Endothelial cell of umbilical vein (primary cell): ENCODE measurements around the gene SOX8. TPM values are rescaled to one million over a fixed set of nuclear protein-coding genes. Genes with fewer than 3 reads are reported as not detected.

ENCODE experiments used
- BruUV-seq: library from RNA; stranded (reverse); fragments of 400-500 nt; replicated peaks from 2 replicates; lab custom pipeline; 2021; lab: Mats Ljungman, UMichigan
- CTCF ChIA-PET: fragments of 300-600, 350-600 bp; sonication (Branson Sonifier 250); formaldehyde crosslinking; loops from one replicate; lab custom pipeline; 2021; ENCODE audit warnings: antibody characterized with exemption, inconsistent platforms; lab: Charles Lee
- POLR2A ChIA-PET: fragments of 300-600, 350-600 bp; sonication (Branson Sonifier 250); formaldehyde crosslinking; loops from one replicate; lab custom pipeline; 2021; ENCODE audit warnings: antibody characterized with exemption, inconsistent platforms; lab: Charles Lee
- DNase-seq: peaks from one replicate; pipeline ENCODE4 v3.0.0-alpha.2; 2011; ENCODE audit warnings: low read depth, low spot score
- FAIRE-seq: peaks from 2 replicates; lab custom pipeline; 2011; peaks lifted over from hg19 to GRCh38; lab: Jason Lieb, UNC
- H2AFZ ChIP-seq: 2 replicates; pipeline ENCODE4 v1.6.0; 2012; ENCODE audit warnings: low read depth, low read length, control low read depth, inconsistent platforms
- H3K27ac ChIP-seq: 2 replicates; pipeline ENCODE4 v1.5.1; 2011; ENCODE audit warnings: low read depth, mild to moderate bottlenecking, control low read depth, low read length, moderate library complexity; ENCODE audit not compliant: insufficient read depth
- H3K27me3 ChIP-seq, 2 experiments: 2 replicates each; pipeline versions ENCODE4 v1.6.0 to v1.6.1; 2011; ENCODE audit warnings: low read length in 2 of 2, mixed read lengths in 1 of 2; ENCODE audit not compliant: control insufficient read depth in 2 of 2, insufficient read depth in 2 of 2
- H3K36me3 ChIP-seq, 2 experiments: 2 replicates in 1 of 2; 3 replicates in 1 of 2; pipeline ENCODE4 v1.5.1; 2011; ENCODE audit warnings: low read length in 2 of 2, mild to moderate bottlenecking in 1 of 2, moderate library complexity in 1 of 2; ENCODE audit not compliant: control insufficient read depth in 2 of 2, insufficient read depth in 2 of 2; ENCODE audit errors: extremely low read depth in 1 of 2
- H3K4me1 ChIP-seq: 3 replicates; pipeline ENCODE4 v1.5.1; 2011; ENCODE audit warnings: mild to moderate bottlenecking, low read length; ENCODE audit not compliant: control insufficient read depth, insufficient read depth; ENCODE audit errors: extremely low read depth
- H3K4me2 ChIP-seq: 2 replicates; pipeline ENCODE4 v1.6.1; 2011; ENCODE audit warnings: low read length, control low read depth, mixed read lengths; ENCODE audit not compliant: insufficient read depth
- H3K4me3 ChIP-seq, 3 experiments: fragments of 200-600 bp in 1 of 3; sonication (generic), shearing (Covaris generic) in 1 of 3; replicated peaks in 1 of 3; 2 replicates each; pipeline ENCODE4 v1.5.1; 2011 to 2016; ENCODE audit warnings: control low read depth in 3 of 3, low read length in 3 of 3, mild to moderate bottlenecking in 2 of 3, inconsistent platforms in 1 of 3, low read depth in 1 of 3, moderate library complexity in 1 of 3; ENCODE audit not compliant: insufficient read depth in 1 of 3
- H3K79me2 ChIP-seq: 2 replicates; pipeline ENCODE4 v1.6.0; 2012; ENCODE audit warnings: low read length, inconsistent platforms; ENCODE audit not compliant: control insufficient read depth, insufficient read depth
- H3K9ac ChIP-seq: replicated peaks from 2 replicates; pipeline ENCODE3; 2011; ENCODE audit warnings: low read length, control low read depth; ENCODE audit not compliant: insufficient read depth; ENCODE audit errors: extremely low read depth
- H3K9me1 ChIP-seq: replicated peaks from 3 replicates; pipeline ENCODE4 v1.6.0; 2011; ENCODE audit warnings: mild to moderate bottlenecking, low read length; ENCODE audit not compliant: control insufficient read depth, insufficient read depth; ENCODE audit errors: extremely low read depth
- H3K9me3 ChIP-seq: replicated peaks from 2 replicates; pipeline ENCODE4 v1.5.1; 2012; ENCODE audit warnings: low read length, inconsistent platforms; ENCODE audit not compliant: control insufficient read depth, insufficient read depth
- H4K20me1 ChIP-seq: replicated peaks from 2 replicates; pipeline ENCODE3; 2011; ENCODE audit warnings: mild to moderate bottlenecking, low read length; ENCODE audit not compliant: control insufficient read depth, insufficient read depth; ENCODE audit errors: extremely low read depth
- EZH2 ChIP-seq: IDR thresholded peaks from 2 replicates; pipeline ENCODE4 v1.6.1; 2012; ENCODE audit warnings: borderline replicate concordance, low read depth, mild to moderate bottlenecking, moderate library complexity, low read length, inconsistent platforms; ENCODE audit not compliant: severe bottlenecking
- FOS ChIP-seq: IDR thresholded peaks from 2 replicates; pipeline ENCODE4 v1.6.1; 2011; ENCODE audit warnings: mild to moderate bottlenecking, low read length, moderate library complexity, borderline replicate concordance; ENCODE audit not compliant: insufficient read depth
- GATA2 ChIP-seq: IDR thresholded peaks from 2 replicates; pipeline ENCODE4 v1.7.0; 2011; ENCODE audit warnings: low read depth, mild to moderate bottlenecking, moderate library complexity, mixed read lengths, low read length; ENCODE audit not compliant: insufficient read length, insufficient read depth
- JUN ChIP-seq: IDR thresholded peaks from 2 replicates; pipeline ENCODE4 v1.6.1; 2011; ENCODE audit warnings: borderline replicate concordance, low read depth; ENCODE audit not compliant: insufficient read length, insufficient read depth
- MYC ChIP-seq: IDR thresholded peaks from one replicate; pipeline ENCODE4 v1.6.1; 2011; ENCODE audit warnings: mild to moderate bottlenecking, low read depth, low read length
- POLR2A ChIP-seq: IDR thresholded peaks from 2 replicates; pipeline ENCODE4 v1.6.1; 2012; ENCODE audit warnings: low read depth, mild to moderate bottlenecking, control low read depth, low read length
- POLR2AphosphoS5 ChIP-seq: IDR thresholded peaks from 2 replicates; pipeline ENCODE4 v1.6.1; 2012; ENCODE audit warnings: low read depth, mild to moderate bottlenecking, control low read depth, low read length, moderate library complexity; ENCODE audit not compliant: insufficient read depth
- dilution Hi-C: fragments of 300-500 bp; cut with MboI; formaldehyde crosslinking; loops from one replicate; pipeline ENCODE4 v1.15.0; 2019; ENCODE audit warnings: low sequenced_read_pairs; ENCODE audit not compliant: extremely low pct_ligation_motif_present
- intact Hi-C: fragments of 100-400 bp; cut with micrococcal nuclease; formaldehyde crosslinking; loops from one replicate; pipeline ENCODE4 v1.10.0; 2022
- polyA plus RNA-seq, 4 experiments: library from polyadenylated mRNA; depleted of rRNA in 3 of 4; stranded (reverse) in 3 of 4; unstranded in 1 of 4; fragments of >200 nt; gene quantifications; 2 replicates each; pipeline versions ENCODE4 v1.2.1 to v1.2.3, GENCODE V29; 2011 to 2012; ENCODE audit warnings: missing spikeins in 1 of 4
- total RNA-seq: library from RNA; stranded (reverse); gene quantifications from 2 replicates; pipeline ENCODE4 v1.2.3, GENCODE V29; 2021
- TF ChIP-seq, protein P1 (sequence below), 2 donors: IDR thresholded peaks; 1 replicate in 1 of 2; 2 replicates in 1 of 2; pipeline ENCODE4 v1.5.1; 2011; ENCODE audit warnings: low read length in 2 of 2, mild to moderate bottlenecking in 2 of 2, moderate library complexity in 2 of 2, control low read depth in 1 of 2, inconsistent platforms in 1 of 2, low read depth in 1 of 2; ENCODE audit not compliant: insufficient read depth in 1 of 2; ENCODE audit errors: extremely low read depth in 1 of 2
- TF ChIP-seq, protein P2 (sequence below): IDR thresholded peaks from 2 replicates; pipeline ENCODE4 v1.6.1; 2011; ENCODE audit not compliant: insufficient read depth, insufficient read length

SOX8 gene
- total and polyA plus RNA-seq, 2 donors (not counting 3 experiments of a cell fraction or from before 2014, with no cell fraction given) = 0.52 to 0.53 TPM

DNA sequence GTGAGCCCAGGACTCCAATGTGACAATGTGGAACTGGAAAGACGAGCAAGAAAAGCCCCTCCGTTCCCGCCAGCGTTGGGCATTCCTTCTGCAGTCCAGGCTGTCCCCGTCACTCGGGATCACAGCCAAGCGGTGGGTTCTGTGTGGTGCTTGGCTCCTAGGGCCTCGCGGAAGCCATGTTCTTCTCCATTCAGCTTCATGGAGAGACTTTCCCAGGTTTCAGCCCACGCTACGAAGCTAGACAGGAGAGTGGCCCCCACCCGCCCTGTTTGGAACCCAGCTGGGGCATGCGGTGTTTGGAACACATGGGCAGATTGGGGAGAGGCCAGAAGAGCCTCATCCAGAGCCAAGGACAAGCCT lies 16.6 kb upstream of the SOX8 start:
- Histone ChIP-seq H3K4me2 (no peak overlapping the region), H2AFZ (no peak overlapping the region), H3K27me3 (no peaks in the 10 kb centered on the region), H3K9me3 (no peaks in the 10 kb centered on the region), H3K9ac (no peak overlapping the region), H3K36me3 (no peaks in the 10 kb centered on the region), H3K9me1 (no peaks in the 10 kb centered on the region), H3K4me3 (no peak overlapping the region), H3K4me1 (peaks cover 17% of the 10 kb centered on the region), H3K27ac (no peak overlapping the region), H4K20me1 (no peaks in the 10 kb centered on the region), H3K79me2 (no peaks in the 10 kb centered on the region)
- CTCF ChIA-PET = interaction anchor here (1.7 kb wide), 1 partner anchor 17 kb away, joined by 5 read pairs; the partner anchor contains the start of gene SOX8
- intact Hi-C loops (no loop called here), dilution Hi-C loops (no loop called here)
- POLR2A ChIA-PET = no interaction called here
- no TSS peak for BruUV-seq
- TF ChIP-seq GATA2 (no peak), POLR2AphosphoS5 (no peak)
- FAIRE-seq = no peak
- no peak for DNase-seq

- Histone ChIP-seq H3K27ac (no peak overlapping the region), H3K79me2 (no peaks in the 10 kb centered on the region), H3K27me3 (no peaks in the 10 kb centered on the region), H3K4me2 (no peak overlapping the region), H3K4me1 (peaks cover 18% of the 10 kb centered on the region), H4K20me1 (no peaks in the 10 kb centered on the region), H3K9me1 (no peaks in the 10 kb centered on the region), H2AFZ (no peak overlapping the region), H3K4me3 (no peak overlapping the region), H3K9ac (no peak overlapping the region), H3K9me3 (no peaks in the 10 kb centered on the region), H3K36me3 (no peaks in the 10 kb centered on the region)
- ChIA-PET CTCF (no interaction called here), POLR2A (no interaction called here)
- TF ChIP-seq MYC (no peak), GATA2 (no peak), POLR2AphosphoS5 (no peak), FOS (no peak), EZH2 (no peak), POLR2A (no peak), JUN (no peak)
- TF ChIP-seq, protein P1, sequence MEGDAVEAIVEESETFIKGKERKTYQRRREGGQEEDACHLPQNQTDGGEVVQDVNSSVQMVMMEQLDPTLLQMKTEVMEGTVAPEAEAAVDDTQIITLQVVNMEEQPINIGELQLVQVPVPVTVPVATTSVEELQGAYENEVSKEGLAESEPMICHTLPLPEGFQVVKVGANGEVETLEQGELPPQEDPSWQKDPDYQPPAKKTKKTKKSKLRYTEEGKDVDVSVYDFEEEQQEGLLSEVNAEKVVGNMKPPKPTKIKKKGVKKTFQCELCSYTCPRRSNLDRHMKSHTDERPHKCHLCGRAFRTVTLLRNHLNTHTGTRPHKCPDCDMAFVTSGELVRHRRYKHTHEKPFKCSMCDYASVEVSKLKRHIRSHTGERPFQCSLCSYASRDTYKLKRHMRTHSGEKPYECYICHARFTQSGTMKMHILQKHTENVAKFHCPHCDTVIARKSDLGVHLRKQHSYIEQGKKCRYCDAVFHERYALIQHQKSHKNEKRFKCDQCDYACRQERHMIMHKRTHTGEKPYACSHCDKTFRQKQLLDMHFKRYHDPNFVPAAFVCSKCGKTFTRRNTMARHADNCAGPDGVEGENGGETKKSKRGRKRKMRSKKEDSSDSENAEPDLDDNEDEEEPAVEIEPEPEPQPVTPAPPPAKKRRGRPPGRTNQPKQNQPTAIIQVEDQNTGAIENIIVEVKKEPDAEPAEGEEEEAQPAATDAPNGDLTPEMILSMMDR (IDR thresholded peaks at IDR 0.05; ENCODE audit: extremely low read depth in 1 of 2, insufficient read depth in 1 of 2, low read depth in 1 of 2, low read length in 2 of 2) = no peak
- TF ChIP-seq, protein P2, sequence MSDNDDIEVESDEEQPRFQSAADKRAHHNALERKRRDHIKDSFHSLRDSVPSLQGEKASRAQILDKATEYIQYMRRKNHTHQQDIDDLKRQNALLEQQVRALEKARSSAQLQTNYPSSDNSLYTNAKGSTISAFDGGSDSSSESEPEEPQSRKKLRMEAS = no peak
- DNase-seq (no peak), FAIRE-seq (no peak)
- dilution Hi-C loops = no loop called here
- BruUV-seq = no TSS peak
- intact Hi-C loops = no loop called here
Observed at GRCh38 chr16:965487-965886, 16.1 kb upstream of the SOX8 start.
